Stomach (tissue), 4 donors: ENCODE data around the gene PNISR.

Experiments
- CTCF ChIP-seq, 7 experiments: fragments of 450-650 bp in 4 of 7; fragments of 200-600 bp in 3 of 7; sonication (generic) in 3 of 7; IDR thresholded peaks; one replicate each; pipeline ENCODE4 v1.5.1; 2016 to 2019; ENCODE audit warnings: antibody characterized with exemption in 7 of 7, control low read depth in 2 of 7, mild to moderate bottlenecking in 1 of 7
- EP300 ChIP-seq: sonication (generic); formaldehyde crosslinking; IDR thresholded peaks from one replicate; pipeline ENCODE4 v1.6.1; 2017; ENCODE audit warnings: antibody characterized with exemption
- POLR2A ChIP-seq, 4 donors: fragments of 450-650 bp; IDR thresholded peaks; one replicate each; pipeline ENCODE4 v1.6.1; 2016; ENCODE audit warnings: antibody characterized with exemption in 4 of 4, control low read depth in 2 of 4, mild to moderate bottlenecking in 1 of 4, moderate library complexity in 1 of 4

DNA sequence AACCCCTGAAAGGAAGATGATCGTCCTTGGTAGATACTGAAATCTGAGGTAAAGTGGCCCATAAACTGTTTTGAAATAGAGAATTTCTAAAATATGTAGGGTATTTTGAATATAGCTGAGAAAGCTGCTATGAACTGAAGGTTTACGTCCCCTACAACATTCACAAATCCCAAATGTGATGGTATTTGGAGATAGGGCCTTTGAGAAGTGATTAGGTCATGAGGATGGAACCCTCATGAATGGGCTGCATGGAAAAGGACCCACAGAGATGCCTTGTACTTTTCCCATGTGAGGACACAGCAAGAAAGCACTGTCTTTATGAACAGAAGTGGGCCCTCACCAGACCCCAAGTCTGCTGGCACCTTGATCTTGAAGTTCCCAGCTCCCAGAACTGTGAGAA is 6.8 kb upstream of the PNISR start:
- TF ChIP-seq CTCF (IDR thresholded peaks at IDR 0.05): no peak
- no peak for TF ChIP-seq POLR2A (IDR thresholded peaks at IDR 0.05)
- TF ChIP-seq EP300: no peak
